Subcutaneous preadipocyte (primary cell): ENCODE results near the gene TAGLN3. TPM values are rescaled to one million over a fixed set of nuclear protein-coding genes. Genes with fewer than 3 reads are reported as not detected.

Experiments
- total RNA-seq: library from RNA; depleted of rRNA; stranded (reverse); fragments of >200 nt; gene quantifications from 2 replicates; pipeline ENCODE4 v1.2.3, GENCODE V29; 2012

The TAGLN3 gene
- not detected in 2 replicates for total RNA-seq

DNA sequence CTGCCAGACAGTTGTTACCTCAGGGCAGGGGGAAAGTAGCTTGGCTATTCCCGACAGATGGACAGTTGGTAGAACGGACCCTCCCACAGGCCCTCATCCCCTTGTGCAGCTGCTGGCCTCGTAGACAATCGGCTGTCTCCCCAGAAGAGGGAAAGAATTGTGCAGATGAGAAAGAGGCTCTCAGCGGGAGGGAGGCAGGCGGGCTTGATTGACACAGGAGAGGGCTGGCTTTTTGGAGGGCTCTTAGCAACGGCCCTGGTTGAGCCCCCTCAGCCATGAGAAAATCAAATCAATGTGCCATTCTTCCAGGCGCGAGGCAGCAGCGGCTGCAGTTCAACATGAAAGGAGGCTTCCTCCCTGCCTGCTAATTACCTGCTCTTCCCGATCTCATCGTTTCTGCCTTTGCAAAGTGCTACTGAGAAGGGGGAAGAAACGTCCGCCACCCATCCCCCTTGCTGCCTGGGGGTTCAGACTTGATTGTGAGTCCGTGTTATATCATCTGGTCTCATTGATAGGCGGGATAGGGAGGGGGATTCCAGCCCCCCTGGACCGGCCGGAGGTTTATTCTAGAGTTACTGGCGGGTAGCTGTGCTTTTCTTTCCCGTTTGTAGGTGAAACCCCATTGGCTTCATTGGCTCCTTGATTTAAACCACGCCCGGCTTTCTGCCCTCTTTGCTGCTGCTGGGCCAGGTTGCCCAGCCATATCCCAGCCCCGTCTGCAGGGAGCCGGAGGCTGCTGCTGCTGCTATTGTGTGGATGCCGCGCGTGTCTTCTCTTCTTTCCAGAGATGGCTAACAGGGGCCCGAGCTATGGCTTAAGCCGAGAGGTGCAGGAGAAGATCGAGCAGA is at the start of gene TAGLN3:
TSS of gene TAGLN3 (plus strand) at position 287 of the 848 bp plus-strand sequence. CDS start at position 788, 501 bp downstream.

GRCh38 chr3:111978583-111979433 is 19.9 kb upstream of the TAGLN3 start, which contains the start of gene ABHD10:
ABHD10 (plus strand) TSS chr3:111979026; CDS start chr3:111979062, 36 bp downstream.

GRCh38 chr3:112034436-112034835 is 35.7 kb downstream of the TAGLN3 start, which contains the start of gene TMPRSS7:
TMPRSS7 (plus strand) TSS chr3:112034736; CDS start chr3:112034846, 110 bp downstream.

Other genes starting within 250 kb of the TAGLN3 start
- 32.6 and 47.8 TPM in 2 replicates for gene PHLDB2, start 139.7 kb upstream of the TAGLN3 start, total RNA-seq
- gene ABHD10, start 19.9 kb upstream of the TAGLN3 start, total RNA-seq, result 20.6 and 25.8 TPM in 2 replicates
- not detected in 2 replicates for gene TMPRSS7, start 35.8 kb downstream of the TAGLN3 start, total RNA-seq
- gene C3orf52, start 87.5 kb downstream of the TAGLN3 start, total RNA-seq, result 0.37 and 0.39 TPM in 2 replicates
- gene GCSAM, start 134.3 kb downstream of the TAGLN3 start, total RNA-seq, result not detected in 2 replicates